GM19238 (cell line): ENCODE measurements around the gene SLC24A3.

Experiments used
- DNase-seq: peaks from one replicate; pipeline ENCODE4 v3.0.0; 2011; ENCODE audit warnings: low spot score; ENCODE audit not compliant: insufficient read length

The SLC24A3 gene

GRCh38 chr20:19493794-19494495, 281.5 kb downstream of the SLC24A3 start:
- no peak for DNase-seq

- DNase-seq, result no peak
These were observed 283.7 kb downstream of the SLC24A3 start for GRCh38 chr20:19495905-19496703.

- DNase-seq, result no peak
These were observed 284.6 kb downstream of the SLC24A3 start for GRCh38 chr20:19497064-19497463.

- no peak for DNase-seq
These were observed 286.3 kb downstream of the SLC24A3 start for GRCh38 chr20:19498756-19499155.

- no peak for DNase-seq
These were observed 289.2 kb downstream of the SLC24A3 start for GRCh38 chr20:19501476-19502115.

GRCh38 chr20:19502169-19502568, 289.7 kb downstream of the SLC24A3 start:
- DNase-seq, result no peak

GRCh38 chr20:19504251-19504650, 291.8 kb downstream of the SLC24A3 start:
- DNase-seq, result no peak

- no peak for DNase-seq
These were observed 293.6 kb downstream of the SLC24A3 start for GRCh38 chr20:19506021-19506420.

- DNase-seq, result no peak
These were observed 296.0 kb downstream of the SLC24A3 start for GRCh38 chr20:19508449-19508848.

GRCh38 chr20:19510611-19511010, 298.2 kb downstream of the SLC24A3 start:
- DNase-seq, result no peak

GRCh38 chr20:19511931-19512330, 299.5 kb downstream of the SLC24A3 start:
- no peak for DNase-seq

- no peak for DNase-seq
These were observed 300.6 kb downstream of the SLC24A3 start for GRCh38 chr20:19512886-19513677.

- no peak for DNase-seq
These were observed 302.6 kb downstream of the SLC24A3 start for GRCh38 chr20:19515074-19515473.

- DNase-seq, result no peak
These were observed 307.0 kb downstream of the SLC24A3 start for GRCh38 chr20:19519466-19519865.

GRCh38 chr20:19520261-19520660, 307.8 kb downstream of the SLC24A3 start:
- DNase-seq, result no peak

GRCh38 chr20:19522071-19522801, 309.8 kb downstream of the SLC24A3 start:
- DNase-seq, result no peak

GRCh38 chr20:19522836-19523590, 310.6 kb downstream of the SLC24A3 start:
- DNase-seq, result no peak

GRCh38 chr20:19524691-19525090, 312.2 kb downstream of the SLC24A3 start:
- no peak for DNase-seq

- DNase-seq, result no peak
These were observed 315.1 kb downstream of the SLC24A3 start for GRCh38 chr20:19527509-19527908.
